ENCODE results near the gene REC8.

Gene REC8

DNA sequence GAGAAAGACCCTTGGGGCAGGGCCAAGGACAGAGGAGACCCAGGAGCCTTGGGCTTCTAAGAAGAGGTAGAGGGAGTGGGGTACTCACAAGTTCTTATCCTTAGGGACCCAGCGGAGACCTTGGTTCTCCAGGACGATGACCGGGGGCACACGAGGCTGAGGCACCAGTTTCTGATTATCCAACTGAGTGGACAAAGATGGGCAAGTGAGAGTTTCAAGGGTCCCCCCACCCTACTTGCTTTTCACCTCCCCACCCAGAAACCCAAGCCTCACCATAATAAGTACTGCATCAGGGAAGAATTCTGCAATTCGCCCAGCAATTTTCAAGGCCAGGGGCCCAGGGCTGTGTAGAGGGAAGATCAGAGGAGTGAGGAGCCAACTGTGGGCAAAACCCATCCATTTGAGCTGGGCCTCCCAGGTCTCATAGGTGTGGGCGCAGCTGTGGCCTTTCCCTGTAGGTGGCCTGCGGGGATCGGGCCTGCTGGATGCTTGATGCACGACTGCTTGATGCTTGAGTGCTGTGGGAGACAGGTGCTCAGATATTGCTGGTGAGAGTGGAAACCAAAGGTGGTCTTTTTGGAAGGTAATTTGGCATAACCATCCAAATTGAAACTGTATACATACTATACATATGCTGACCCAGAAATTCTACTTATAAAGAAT, 32.5 kb upstream of the REC8 start:
- DNase-seq = no peak

GRCh38 chr14:24141097-24141880, 30.6 kb upstream of the REC8 start, which contains the start of gene EMC9:
Gene EMC9 (minus strand): TSS chr14:24141591. CDS start chr14:24141304, 287 bp downstream.
- peak; percentile 100 for DNase-seq

DNA sequence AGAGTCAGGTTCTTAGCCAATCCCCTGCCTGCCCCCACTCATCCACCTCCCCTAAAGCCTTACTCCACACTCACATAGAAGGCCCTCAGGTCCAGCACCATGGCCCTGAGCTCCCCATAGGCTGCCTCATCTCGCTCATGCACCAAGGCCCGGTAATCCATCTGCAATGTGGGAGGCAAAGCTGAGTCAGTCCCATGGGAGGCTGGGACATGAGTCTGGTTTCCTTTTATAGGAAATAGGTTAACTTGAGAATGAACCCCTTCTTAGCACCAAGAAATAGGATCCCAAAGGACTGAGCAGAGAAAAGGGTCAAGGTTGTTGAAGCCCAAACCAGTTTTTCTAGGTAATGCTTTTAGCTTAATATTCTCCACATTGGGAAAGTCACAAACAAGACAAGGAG, 28.4 kb upstream of the REC8 start:
- DNase-seq = peak; percentile 61

DNA sequence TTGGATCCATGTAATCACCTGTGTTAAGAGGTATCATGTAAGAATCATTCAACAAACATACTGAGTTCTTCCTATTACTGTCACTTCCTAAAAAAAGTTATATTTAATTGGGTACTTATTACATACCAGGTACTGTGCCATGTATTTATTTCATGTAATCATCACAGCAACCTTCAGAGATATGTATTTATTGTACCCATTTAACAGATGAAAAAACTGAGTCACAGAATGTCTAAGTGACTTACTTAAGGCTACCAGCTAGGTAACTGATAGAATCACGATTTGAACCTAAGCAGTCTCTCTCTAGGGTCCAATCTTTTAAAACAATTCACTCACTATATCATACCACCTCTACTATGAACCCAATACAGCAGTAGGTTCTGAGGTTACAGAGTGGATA, 27.4 kb upstream of the REC8 start:
- DNase-seq = no peak

DNA sequence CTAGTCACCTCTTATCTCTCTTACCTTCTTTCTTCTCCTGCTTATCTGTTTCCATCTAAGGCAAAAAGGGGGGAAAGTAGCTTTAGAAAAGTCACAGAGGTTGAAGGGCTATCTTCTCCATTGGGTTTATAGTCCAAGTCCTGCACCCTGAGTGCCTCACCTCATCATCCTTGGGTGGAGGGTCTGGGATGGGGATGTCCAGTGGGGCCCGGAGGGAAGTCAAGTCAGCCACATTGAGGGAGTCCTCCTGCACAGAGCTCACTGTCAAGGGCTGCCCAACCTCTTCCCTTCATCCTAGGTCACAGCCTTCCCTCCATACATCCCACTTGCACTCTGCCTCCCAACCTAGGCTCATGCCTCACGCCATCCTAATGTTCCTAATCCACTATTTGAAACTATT, 26.7 kb upstream of the REC8 start:
- DNase-seq = no peak

GRCh38 chr14:24145690-24146452, 26.0 kb upstream of the REC8 start:
- DNase-seq = no peak

DNA sequence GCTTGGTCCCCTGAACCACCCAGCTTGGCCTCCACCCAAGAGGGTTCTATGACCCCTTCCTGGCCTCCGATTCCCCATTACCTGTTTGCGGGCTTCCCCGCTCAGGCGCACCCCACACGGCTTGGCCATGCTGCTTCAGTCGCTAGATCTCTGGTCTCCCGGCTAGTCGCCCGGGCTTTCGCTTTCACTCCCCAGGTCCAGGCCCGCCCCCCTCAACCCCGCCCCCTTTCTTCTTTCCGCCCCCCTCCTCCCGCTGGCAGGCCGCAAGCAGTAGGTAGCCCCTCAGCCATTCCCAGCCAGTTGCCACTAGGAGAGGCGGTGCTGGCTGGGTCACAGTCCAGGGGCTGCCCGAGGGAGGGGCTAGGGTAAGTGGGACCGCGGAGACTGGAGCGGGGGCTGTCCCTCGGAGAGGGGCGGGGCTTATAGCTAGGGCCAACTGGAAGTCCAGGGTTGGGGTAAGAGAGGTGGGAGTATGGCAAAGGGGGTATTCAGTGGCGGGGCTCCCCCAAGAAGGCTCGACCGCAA, 25.4 kb upstream of the REC8 start, which contains the start of gene PSME2:
TSS of gene PSME2 (minus strand) at position 158 of the 525 bp plus-strand sequence. CDS start at position 129, 29 bp downstream.
- peak; percentile 99 for DNase-seq

GRCh38 chr14:24146978-24147760, 24.7 kb upstream of the REC8 start, which contains the start of gene RNF31:
Gene RNF31 (plus strand): TSS chr14:24147498. CDS start chr14:24147699, 201 bp downstream.
- peak; percentile 99 for DNase-seq

GRCh38 chr14:24147761-24148428, 24.0 kb upstream of the REC8 start:
- no peak for DNase-seq

- no peak for DNase-seq
These were observed 22.4 kb upstream of the REC8 start for GRCh38 chr14:24149302-24149969.

DNA sequence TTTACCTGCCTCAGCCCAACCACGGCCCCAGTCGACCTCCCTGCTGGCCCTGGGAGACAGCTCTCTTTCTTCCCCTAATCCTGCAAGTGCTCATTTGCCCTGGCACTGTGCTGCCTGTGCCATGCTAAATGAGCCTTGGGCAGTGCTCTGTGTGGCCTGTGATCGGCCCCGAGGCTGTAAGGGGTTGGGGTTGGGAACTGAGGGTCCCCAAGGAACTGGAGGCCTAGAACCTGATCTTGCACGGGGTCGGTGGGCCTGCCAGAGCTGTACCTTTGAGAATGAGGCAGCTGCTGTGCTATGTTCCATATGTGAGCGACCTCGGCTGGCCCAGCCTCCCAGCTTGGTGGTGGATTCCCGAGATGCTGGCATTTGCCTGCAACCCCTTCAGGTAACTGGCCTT, 21.8 kb upstream of the REC8 start:
- DNase-seq = no peak

DNA sequence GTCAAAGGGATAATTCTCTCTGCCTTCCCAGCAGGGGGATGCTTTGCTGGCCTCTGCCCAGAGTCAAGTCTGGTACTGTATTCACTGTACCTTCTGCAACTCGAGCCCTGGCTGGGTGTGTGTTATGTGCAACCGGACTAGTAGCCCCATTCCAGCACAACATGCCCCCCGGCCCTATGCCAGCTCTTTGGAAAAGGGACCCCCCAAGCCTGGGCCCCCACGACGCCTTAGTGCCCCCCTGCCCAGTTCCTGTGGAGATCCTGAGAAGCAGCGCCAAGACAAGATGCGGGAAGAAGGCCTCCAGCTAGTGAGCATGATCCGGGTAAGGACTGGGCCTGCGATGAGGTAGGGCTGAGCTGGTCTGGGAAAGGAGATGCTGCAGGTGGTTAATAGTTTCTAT, 21.3 kb upstream of the REC8 start:
- DNase-seq = no peak

- no peak for DNase-seq
These were observed 20.9 kb upstream of the REC8 start for GRCh38 chr14:24150993-24151392.

- no peak for DNase-seq
These were observed 20.3 kb upstream of the REC8 start for GRCh38 chr14:24151404-24152080.

GRCh38 chr14:24155100-24155499, 16.8 kb upstream of the REC8 start:
- no peak for DNase-seq

GRCh38 chr14:24156840-24157239, 15.0 kb upstream of the REC8 start:
- no peak for DNase-seq

DNA sequence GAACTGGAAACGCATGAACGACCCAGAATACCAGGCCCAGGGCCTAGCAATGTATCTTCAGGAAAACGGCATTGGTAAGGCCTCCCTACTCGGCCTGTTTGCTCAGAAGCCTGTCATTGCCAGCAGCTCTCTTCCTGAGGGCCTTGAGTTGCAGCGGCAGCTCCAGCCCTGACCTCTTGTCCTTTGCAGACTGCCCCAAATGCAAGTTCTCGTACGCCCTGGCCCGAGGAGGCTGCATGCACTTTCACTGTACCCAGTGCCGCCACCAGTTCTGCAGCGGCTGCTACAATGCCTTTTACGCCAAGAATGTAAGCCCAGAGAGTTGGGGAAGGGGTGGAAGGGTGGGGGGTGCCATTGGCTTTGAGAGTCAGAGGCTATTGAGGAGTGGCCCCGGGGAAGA, 14.5 kb upstream of the REC8 start:
- DNase-seq = no peak

GRCh38 chr14:24159777-24160498, 11.9 kb upstream of the REC8 start:
- no peak for DNase-seq

DNA sequence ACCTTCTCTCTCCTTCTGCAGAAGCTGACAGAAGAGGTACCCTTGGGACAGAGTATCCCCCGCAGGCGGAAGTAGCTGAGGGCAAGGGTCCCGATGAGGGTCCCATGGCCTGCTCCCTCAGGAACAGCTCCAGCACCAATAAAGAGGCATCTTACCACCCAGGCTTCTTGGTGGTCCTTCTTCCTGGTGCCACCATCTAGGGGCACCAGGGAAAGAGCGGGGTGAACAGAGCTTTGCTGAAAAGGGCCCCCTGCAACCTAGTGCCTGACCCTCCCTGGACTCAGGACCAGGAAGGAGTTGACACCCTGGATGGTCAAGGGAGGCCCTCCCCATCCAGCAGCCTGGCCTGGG, 11.4 kb upstream of the REC8 start:
- DNase-seq = no peak
